IPS-11a (cell line): ENCODE results near the gene SORT1.

Experiments used
- H3K4me3 ChIP-seq: one replicate; pipeline ENCODE4 v1.5.1; 2013; ENCODE audit warnings: low read depth, low read length, control low read depth

Gene SORT1

GRCh38 chr1:109277434-109278204 is 120.1 kb downstream of the SORT1 start:
- H3K4me3 ChIP-seq = no peak overlapping the region

GRCh38 chr1:109275706-109276345 is 121.9 kb downstream of the SORT1 start:
- no peak overlapping the region for H3K4me3 ChIP-seq

DNA sequence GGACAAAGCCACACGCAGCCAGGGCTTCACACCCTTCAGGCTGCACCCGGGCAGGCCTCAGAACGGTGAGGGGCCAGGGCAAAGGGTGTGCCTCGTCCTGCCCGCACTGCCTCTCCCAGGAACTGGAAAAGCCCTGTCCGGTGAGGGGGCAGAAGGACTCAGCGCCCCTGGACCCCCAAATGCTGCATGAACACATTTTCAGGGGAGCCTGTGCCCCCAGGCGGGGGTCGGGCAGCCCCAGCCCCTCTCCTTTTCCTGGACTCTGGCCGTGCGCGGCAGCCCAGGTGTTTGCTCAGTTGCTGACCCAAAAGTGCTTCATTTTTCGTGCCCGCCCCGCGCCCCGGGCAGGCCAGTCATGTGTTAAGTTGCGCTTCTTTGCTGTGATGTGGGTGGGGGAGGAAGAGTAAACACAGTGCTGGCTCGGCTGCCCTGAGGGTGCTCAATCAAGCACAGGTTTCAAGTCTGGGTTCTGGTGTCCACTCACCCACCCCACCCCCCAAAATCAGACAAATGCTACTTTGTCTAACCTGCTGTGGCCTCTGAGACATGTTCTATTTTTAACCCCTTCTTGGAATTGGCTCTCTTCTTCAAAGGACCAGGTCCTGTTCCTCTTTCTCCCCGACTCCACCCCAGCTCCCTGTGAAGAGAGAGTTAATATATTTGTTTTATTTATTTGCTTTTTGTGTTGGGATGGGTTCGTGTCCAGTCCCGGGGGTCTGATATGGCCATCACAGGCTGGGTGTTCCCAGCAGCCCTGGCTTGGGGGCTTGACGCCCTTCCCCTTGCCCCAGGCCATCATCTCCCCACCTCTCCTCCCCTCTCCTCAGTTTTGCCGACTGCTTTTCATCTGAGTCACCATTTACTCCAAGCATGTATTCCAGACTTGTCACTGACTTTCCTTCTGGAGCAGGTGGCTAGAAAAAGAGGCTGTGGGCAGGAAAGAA is 122.9 kb downstream of the SORT1 start:
- no peak overlapping the region for H3K4me3 ChIP-seq

DNA sequence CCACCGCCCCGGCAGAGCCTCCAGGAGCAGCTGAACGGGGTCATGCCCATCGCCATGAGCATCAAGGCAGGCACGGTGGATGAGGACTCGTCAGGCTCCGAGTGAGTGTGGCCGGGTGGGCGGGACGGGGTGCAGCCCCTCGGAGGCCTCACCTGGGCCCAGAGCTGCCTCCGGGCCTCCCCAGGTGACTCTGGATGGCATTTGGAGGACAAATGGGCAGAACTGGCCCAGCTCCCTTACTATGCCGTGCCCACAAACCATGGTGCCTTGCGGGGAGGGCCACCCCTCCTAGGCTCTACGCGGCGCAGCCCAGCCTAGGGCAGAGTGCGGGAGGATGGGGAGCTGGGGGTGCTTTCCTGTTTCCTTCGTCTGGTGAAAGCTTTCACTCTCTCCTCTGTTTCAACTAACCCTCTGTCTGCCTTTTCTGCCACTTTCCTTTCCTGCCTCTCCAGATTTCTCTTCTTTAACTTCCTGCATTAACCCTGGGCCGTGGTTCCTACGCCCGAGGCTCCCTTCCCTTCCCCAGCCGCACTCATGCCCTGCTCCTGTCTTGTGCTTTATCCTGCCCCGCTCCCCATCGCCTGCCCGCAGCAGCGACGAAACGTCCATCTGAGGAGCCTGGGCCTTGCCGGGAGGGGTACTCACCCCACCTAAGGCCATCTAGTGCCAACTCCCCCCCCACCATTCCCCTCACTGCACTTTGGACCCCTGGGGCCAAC is 124.0 kb downstream of the SORT1 start:
- H3K4me3 ChIP-seq = no peak overlapping the region

DNA sequence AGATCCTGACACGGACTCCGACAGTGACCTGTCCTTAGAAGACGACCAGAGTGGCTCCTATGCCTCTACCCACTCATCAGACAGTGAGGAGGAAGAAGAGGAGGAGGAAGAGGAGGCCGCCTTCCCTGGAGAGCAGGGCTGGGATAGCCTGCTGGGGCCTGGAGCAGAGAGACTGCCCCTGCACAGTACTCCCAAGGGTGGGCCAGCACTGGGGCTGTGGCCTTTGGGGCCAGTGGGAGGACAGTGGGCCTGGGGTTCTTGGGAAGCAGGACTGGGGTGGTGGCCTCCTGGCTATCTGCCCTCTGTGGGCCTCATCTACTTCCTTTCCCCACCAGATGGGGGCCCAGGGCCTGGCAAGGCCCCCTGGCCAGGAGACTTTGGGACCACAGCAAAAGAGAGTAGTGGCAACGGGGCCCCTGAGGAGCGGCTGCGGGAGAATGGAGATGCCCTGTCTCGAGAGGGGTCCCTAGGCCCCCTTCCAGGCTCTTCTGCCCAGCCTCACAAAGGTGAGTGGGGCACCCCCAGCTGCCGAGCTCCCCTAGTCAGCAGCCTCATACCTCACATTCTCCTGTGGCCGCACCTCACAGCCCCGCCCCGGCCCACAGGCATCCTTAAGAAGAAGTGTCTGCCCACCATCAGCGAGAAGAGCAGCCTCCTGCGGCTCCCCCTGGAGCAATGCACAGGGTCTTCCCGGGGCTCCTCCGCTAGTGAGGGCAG is 124.7 kb downstream of the SORT1 start:
- H3K4me3 ChIP-seq = no peak overlapping the region

DNA sequence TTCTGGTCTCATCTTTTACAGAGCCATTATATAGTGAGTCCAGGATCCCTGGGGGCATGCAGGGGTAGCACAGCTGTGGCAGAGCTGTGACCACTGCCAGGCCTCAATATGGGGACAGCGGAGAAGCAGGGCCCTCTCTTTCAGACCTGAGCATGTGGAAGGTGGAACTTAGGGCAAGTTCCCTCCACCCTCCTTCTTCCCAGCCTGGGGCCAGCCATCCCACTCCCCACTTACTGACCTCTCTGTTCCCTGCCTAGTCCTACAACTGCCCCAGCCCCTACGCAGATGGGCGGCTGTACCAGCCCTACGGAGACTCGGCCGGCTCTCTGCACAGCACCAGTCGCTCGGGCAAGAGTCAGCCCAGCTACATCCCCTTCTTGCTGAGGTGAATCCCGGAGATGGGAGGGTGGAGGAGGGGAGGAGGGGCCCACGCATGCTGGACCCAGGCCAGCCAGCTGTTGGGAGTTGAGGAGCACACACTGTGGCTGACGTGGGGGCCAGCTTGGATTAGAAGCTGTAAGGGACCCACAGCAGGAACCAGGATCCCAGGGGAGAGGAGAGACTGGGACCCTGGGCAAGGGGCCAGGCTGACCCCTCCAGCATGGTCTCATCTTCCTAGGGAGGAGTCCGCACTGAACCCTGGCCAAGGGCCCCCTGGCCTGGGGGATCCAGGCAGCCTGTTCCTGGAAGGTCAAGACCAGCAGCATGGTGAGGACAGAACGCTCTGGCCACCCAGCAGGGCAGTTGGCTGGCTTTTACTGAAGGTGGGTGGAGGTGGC is 125.5 kb downstream of the SORT1 start:
- no peak overlapping the region for H3K4me3 ChIP-seq

GRCh38 chr1:109271458-109271857 is 126.3 kb downstream of the SORT1 start:
- H3K4me3 ChIP-seq = no peak overlapping the region

DNA sequence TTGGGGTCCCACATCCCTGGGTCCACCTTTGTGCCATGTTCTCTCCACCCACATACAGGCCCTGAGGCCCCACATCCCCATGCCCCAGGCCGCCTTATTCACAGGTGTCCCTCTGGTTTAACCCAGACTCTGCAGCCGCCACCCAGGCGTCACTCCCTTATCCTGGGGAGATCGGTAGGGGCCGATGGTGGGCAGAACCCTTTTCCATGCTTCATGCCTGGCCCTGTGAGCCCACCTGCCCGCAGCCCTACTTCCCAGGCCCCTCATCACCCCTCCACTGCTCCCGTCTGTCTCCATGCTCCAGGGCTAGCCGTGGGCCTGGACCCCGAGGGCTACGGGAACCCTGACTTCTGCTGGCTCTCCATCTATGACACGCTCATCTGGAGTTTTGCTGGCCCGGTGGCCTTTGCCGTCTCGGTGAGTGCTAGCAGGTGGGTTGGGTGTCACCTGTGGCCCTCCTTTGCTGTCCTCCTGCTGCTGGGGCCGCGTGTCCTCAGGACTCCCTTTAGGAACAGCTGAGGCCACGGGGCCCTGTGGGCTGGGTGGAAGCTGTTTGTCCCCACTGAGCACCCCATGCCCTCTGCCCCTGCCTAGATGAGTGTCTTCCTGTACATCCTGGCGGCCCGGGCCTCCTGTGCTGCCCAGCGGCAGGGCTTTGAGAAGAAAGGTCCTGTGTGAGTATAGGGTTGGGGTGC is 126.9 kb downstream of the SORT1 start:
- H3K4me3 ChIP-seq = no peak overlapping the region

DNA sequence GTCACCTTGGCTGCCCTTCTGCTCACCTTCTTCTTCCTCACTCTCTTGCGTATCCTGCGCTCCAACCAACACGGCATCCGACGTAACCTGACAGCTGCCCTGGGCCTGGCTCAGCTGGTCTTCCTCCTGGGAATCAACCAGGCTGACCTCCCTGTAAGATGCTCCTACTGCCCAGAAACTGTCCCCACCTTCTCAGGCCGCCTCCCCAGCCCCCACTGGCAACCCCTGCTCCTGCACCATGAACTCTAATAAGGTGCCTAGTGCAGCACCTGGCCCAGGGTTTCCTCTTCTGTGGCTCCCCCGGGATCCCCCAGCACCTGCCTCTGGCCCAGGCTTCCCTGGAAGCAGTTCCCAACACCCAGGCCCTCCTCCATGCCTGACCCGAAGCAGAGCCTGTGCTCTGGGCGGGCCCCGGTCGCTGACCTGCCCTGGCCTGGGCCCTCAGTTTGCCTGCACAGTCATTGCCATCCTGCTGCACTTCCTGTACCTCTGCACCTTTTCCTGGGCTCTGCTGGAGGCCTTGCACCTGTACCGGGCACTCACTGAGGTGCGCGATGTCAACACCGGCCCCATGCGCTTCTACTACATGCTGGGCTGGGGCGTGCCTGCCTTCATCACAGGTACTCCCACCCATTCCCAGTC is 127.6 kb downstream of the SORT1 start:
- H3K4me3 ChIP-seq = no peak overlapping the region

- no peak overlapping the region for H3K4me3 ChIP-seq
These were observed 128.3 kb downstream of the SORT1 start for GRCh38 chr1:109269212-109269980.

DNA sequence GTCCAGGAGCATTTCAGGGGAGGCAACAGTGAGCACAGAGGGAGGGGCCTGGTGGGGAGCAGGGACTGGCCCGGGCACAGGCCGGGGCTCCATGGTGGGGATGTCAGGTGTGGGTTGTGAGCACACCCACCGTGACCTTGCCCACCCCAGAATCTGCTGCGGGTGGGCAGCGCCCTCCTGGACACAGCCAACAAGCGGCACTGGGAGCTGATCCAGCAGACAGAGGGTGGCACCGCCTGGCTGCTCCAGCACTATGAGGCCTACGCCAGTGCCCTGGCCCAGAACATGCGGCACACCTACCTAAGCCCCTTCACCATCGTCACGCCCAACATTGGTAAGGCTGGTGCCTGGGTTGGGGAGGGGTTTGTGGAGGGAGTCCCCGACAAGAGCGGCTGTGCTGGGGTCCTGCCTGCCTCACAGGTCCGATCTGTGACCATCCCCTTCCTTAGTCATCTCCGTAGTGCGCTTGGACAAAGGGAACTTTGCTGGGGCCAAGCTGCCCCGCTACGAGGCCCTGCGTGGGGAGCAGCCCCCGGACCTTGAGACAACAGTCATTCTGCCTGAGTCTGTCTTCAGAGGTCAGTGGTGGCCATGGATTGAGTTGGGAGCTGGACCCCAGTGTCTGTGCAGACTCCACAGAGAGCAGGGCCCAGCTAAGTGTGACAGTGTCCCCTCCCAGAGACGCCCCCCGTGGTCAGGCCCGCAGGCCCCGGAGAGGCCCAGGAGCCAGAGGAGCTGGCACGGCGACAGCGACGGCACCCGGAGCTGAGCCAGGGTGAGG is 129.1 kb downstream of the SORT1 start:
- H3K4me3 ChIP-seq = no peak overlapping the region

- no peak overlapping the region for H3K4me3 ChIP-seq
These were observed 129.9 kb downstream of the SORT1 start for GRCh38 chr1:109267743-109268300.

GRCh38 chr1:109266965-109267364 is 130.8 kb downstream of the SORT1 start:
- no peak overlapping the region for H3K4me3 ChIP-seq

GRCh38 chr1:109265741-109266330 is 131.9 kb downstream of the SORT1 start:
- H3K4me3 ChIP-seq = no peak overlapping the region

DNA sequence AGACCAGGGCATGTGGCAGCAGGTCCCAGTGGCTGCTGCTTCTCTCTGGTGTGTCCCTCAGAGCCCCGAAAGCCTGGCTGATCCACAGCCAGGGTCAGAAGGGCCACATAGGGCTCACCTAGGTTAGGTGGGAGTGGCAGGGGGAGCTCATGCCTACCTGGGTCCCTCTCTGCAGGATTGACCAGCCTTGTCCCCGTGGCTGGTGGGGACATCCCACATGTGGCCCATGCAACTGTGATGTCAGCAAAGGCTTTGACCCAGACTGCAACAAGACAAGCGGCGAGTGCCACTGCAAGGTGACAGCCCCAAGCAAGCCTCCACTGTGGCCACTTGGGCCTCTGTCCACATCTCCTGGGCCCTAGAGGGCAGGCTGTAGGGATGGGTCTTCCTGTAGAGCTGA is 132.7 kb downstream of the SORT1 start:
- no peak overlapping the region for H3K4me3 ChIP-seq

- H3K4me3 ChIP-seq = no peak overlapping the region
These were observed 133.4 kb downstream of the SORT1 start for GRCh38 chr1:109264379-109264755.
